ENCODE data around the gene ROR1.

GRCh38 chr1:63827411-63828321, 53.8 kb downstream of the ROR1 start:
- no peak for TF ChIP-seq CTCF (conservative IDR thresholded peaks at IDR 0.05 in 1 of 2, IDR thresholded peaks at IDR 0.05 in 1 of 2; ENCODE audit: low read depth in 1 of 2, low read length in 2 of 2)
- no peak for TF ChIP-seq EZH2 (IDR thresholded peaks at IDR 0.05; ENCODE audit: low read length, missing control alignments)
